MM.1S (cell line): ENCODE measurements around the gene COQ8A.

Experiments used
- CTCF ChIP-seq: fragments of 300-600 bp; sonication (generic); IDR thresholded peaks from 2 replicates; pipeline ENCODE4 v1.5.1; 2016; ENCODE audit warnings: antibody characterized with exemption, low read length, mixed read lengths
- EZH2phosphoT487 ChIP-seq: fragments of 300-600 bp; sonication (generic); IDR thresholded peaks from 2 replicates; pipeline ENCODE4 v1.6.1; 2018; ENCODE audit warnings: antibody characterized with exemption, low read length

GRCh38 chr1:226950871-226951270 lies 10.8 kb downstream of the COQ8A start:
- TF ChIP-seq CTCF (no peak), EZH2phosphoT487 (no peak)
